Mucosa of descending colon (tissue), 3 donors: Measurements from ENCODE around the gene PPP1R1B. TPM values are rescaled to one million over a fixed set of nuclear protein-coding genes. Genes with fewer than 3 reads are reported as not detected.

Source experiments
- ATAC-seq: fragments of 200-7000 bp; cut with Tn5 transposase; one replicate; pipeline ENCODE4 v1.9.1; 2020; ENCODE audit warnings: mild to moderate bottlenecking, moderate library complexity
- DNase-seq, 3 donors: peaks; one replicate each; pipeline ENCODE4 v3.0.0-alpha.2; 2020
- H3K36me3 ChIP-seq: fragments of 200-600 bp; one replicate; pipeline ENCODE4 v1.8.0; 2021; ENCODE audit warnings: low read depth, mild to moderate bottlenecking
- H3K4me1 ChIP-seq: fragments of 200-600 bp; one replicate; pipeline ENCODE4 v1.8.0; 2021; ENCODE audit warnings: low read depth, mild to moderate bottlenecking
- H3K4me3 ChIP-seq: fragments of 200-600 bp; one replicate; pipeline ENCODE4 v1.8.0; 2021; ENCODE audit warnings: mild to moderate bottlenecking
- H3K9me3 ChIP-seq: fragments of 200-600 bp; one replicate; pipeline ENCODE4 v1.8.0; 2021; ENCODE audit warnings: mild to moderate bottlenecking
- CTCF ChIP-seq: fragments of 200-600 bp; IDR thresholded peaks from one replicate; pipeline ENCODE4 v1.8.0; 2022; ENCODE audit warnings: antibody characterized with exemption, mild to moderate bottlenecking
- intact Hi-C, 2 donors: fragments of 100-400 bp; cut with DNase I in 1 of 2; cut with micrococcal nuclease in 1 of 2; formaldehyde crosslinking; loops; one replicate each; pipeline versions ENCODE4 v1.11.0 to v1.11.1; 2022; cut with DNase I, micrococcal nuclease
- total RNA-seq, 3 donors: library from RNA; stranded (reverse); fragmentation: NEBNext Ultra II Directional in 2 of 3; extraction: Animal tissue kit (Norgen Biotek cat#: 25700) in 2 of 3; gene quantifications; one replicate each; pipeline versions ENCODE4 v1.2.1 to v1.2.4, GENCODE V29; 2021 to 2023
- donor health status: DM: no; HTN: no; CAD: no; lungs with moderate emphysema.
- donor health status: DM: no; HTN: no; CAD: no.
- donor health status: DM: no; HTN: yes; CAD: no.

PPP1R1B gene
- total RNA-seq, 3 donors from 2014 or later, result 108 to 362 (median 356) TPM

- H3K36me3 ChIP-seq, result no peaks in the 10 kb centered on the region
- H3K4me3 ChIP-seq, result no peak overlapping the region
- ATAC-seq (peak; percentile 32), DNase-seq (peak in 1 of 3 donors; percentile 41)
- intact Hi-C loops, result no loop called here
- peaks cover 22% of the 10 kb centered on the region for H3K4me1 ChIP-seq
- no peak for TF ChIP-seq CTCF
- H3K9me3 ChIP-seq, result no peaks in the 10 kb centered on the region
These were observed 20.2 kb upstream of the PPP1R1B start for GRCh38 chr17:39606434-39607056.

GRCh38 chr17:39607057-39607850 is 19.5 kb upstream of the PPP1R1B start:
- Histone ChIP-seq H3K4me3 (no peak overlapping the region), H3K36me3 (no peaks in the 10 kb centered on the region), H3K9me3 (no peaks in the 10 kb centered on the region), H3K4me1 (peaks cover 22% of the 10 kb centered on the region)
- no peak for DNase-seq
- no peak for TF ChIP-seq CTCF
- intact Hi-C loops, result no loop called here
- no peak for ATAC-seq

GRCh38 chr17:39607851-39608130 is 19.0 kb upstream of the PPP1R1B start, which contains the start of gene NEUROD2:
Gene NEUROD2, minus strand, starts transcription at chr17:39607920. Its CDS starts 1,321 bp downstream, at chr17:39606599.
- intact Hi-C loops, result no loop called here
- no peak for DNase-seq
- no peak for TF ChIP-seq CTCF
- Histone ChIP-seq H3K36me3 (no peaks in the 10 kb centered on the region), H3K4me1 (peaks cover 22% of the 10 kb centered on the region), H3K9me3 (no peaks in the 10 kb centered on the region), H3K4me3 (no peak within 1 kb of the TSS)
- ATAC-seq, result no peak

GRCh38 chr17:39608142-39608981 is 18.4 kb upstream of the PPP1R1B start:
- Histone ChIP-seq H3K9me3 (no peaks in the 10 kb centered on the region), H3K4me1 (peaks cover 22% of the 10 kb centered on the region), H3K4me3 (no peak overlapping the region), H3K36me3 (no peaks in the 10 kb centered on the region)
- DNase-seq (no peak), ATAC-seq (no peak)
- no peak for TF ChIP-seq CTCF
- intact Hi-C loops, result no loop called here

- H3K4me1 ChIP-seq, result peaks cover 22% of the 10 kb centered on the region
- ATAC-seq (no peak), DNase-seq (no peak)
- intact Hi-C loops, result no loop called here
- H3K4me3 ChIP-seq, result no peak overlapping the region
- no peaks in the 10 kb centered on the region for H3K36me3 ChIP-seq
- no peak for TF ChIP-seq CTCF
- H3K9me3 ChIP-seq, result no peaks in the 10 kb centered on the region
These were observed 17.2 kb upstream of the PPP1R1B start for GRCh38 chr17:39609416-39610025.
